Progenitor cell of endocrine pancreas (in vitro differentiated cells): ENCODE results near the gene NID2. TPM values are rescaled to one million over a fixed set of nuclear protein-coding genes. Genes with fewer than 3 reads are reported as not detected.

Source experiments
- DNase-seq: peaks from one replicate; pipeline ENCODE4 v3.0.0; 2021; ENCODE audit warnings: low spot score; ENCODE audit not compliant: unreplicated experiment
- H3K27ac Mint-ChIP-seq: 2 replicates; pipeline ENCODE4 v1.8.0; 2021; ENCODE audit warnings: mild to moderate bottlenecking, moderate library complexity, mixed read lengths
- H3K27me3 Mint-ChIP-seq: 2 replicates; pipeline ENCODE4 v1.8.0; 2021; ENCODE audit warnings: mixed read lengths
- H3K36me3 Mint-ChIP-seq: 2 replicates; pipeline ENCODE4 v1.8.0; 2022; ENCODE audit warnings: mixed read lengths; ENCODE audit not compliant: insufficient read depth
- H3K4me1 Mint-ChIP-seq: 2 replicates; pipeline ENCODE4 v1.8.0; 2021; ENCODE audit warnings: low read depth, mixed read lengths
- H3K4me3 Mint-ChIP-seq: 2 replicates; pipeline ENCODE4 v1.8.0; 2021; ENCODE audit warnings: low read depth, mild to moderate bottlenecking, moderate library complexity, mixed read lengths
- H3K9me3 Mint-ChIP-seq: 2 replicates; pipeline ENCODE4 v1.8.0; 2021; ENCODE audit warnings: low read depth, mixed read lengths
- total RNA-seq: library from RNA; stranded (reverse); gene quantifications from 2 replicates; pipeline ENCODE4 v1.2.1, GENCODE V29; 2021
- TF ChIP-seq, protein P1 (sequence below): fragments of 200-600 bp; sonication (generic); IDR thresholded peaks from one replicate; pipeline ENCODE4 v1.5.0; 2021; ENCODE audit warnings: antibody characterized with exemption, mild to moderate bottlenecking; ENCODE audit not compliant: unreplicated experiment

Gene NID2
- total RNA-seq, 1 donor from 2014 or later: 2.1 TPM

- TF ChIP-seq, protein P1, sequence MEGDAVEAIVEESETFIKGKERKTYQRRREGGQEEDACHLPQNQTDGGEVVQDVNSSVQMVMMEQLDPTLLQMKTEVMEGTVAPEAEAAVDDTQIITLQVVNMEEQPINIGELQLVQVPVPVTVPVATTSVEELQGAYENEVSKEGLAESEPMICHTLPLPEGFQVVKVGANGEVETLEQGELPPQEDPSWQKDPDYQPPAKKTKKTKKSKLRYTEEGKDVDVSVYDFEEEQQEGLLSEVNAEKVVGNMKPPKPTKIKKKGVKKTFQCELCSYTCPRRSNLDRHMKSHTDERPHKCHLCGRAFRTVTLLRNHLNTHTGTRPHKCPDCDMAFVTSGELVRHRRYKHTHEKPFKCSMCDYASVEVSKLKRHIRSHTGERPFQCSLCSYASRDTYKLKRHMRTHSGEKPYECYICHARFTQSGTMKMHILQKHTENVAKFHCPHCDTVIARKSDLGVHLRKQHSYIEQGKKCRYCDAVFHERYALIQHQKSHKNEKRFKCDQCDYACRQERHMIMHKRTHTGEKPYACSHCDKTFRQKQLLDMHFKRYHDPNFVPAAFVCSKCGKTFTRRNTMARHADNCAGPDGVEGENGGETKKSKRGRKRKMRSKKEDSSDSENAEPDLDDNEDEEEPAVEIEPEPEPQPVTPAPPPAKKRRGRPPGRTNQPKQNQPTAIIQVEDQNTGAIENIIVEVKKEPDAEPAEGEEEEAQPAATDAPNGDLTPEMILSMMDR: no peak
- Mint-ChIP-seq H3K9me3 (no peaks in the 10 kb centered on the region), H3K36me3 (no peaks in the 10 kb centered on the region), H3K27me3 (peaks cover 4% of the 10 kb centered on the region), H3K4me1 (no peaks in the 10 kb centered on the region), H3K4me3 (no peak overlapping the region), H3K27ac (no peak overlapping the region)
- DNase-seq: no peak
Observed at GRCh38 chr14:52095794-52096193, 26.9 kb upstream of the NID2 start.

DNA sequence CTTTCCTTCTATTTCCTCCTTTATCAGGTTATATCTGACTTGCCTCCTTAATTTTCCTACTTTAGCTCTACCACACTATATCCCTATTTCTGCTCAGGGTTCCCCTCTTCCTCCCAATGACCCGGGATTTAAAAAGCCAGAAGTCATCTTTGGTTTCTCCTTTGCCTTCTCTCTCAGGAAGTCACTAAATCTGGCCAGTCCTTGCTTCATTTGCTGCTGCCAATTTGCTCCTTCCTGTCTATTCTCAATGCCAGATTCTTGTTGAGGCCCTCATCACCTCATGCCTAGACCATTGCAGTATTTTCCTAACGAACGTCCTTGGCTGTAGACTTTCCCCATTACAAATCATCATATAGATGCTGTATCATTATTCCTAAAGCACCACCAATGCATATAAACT, 26.5 kb upstream of the NID2 start:
- Mint-ChIP-seq H3K4me1 (no peaks in the 10 kb centered on the region), H3K9me3 (no peaks in the 10 kb centered on the region), H3K27me3 (peaks cover 4% of the 10 kb centered on the region), H3K27ac (no peak overlapping the region), H3K36me3 (no peaks in the 10 kb centered on the region), H3K4me3 (no peak overlapping the region)
- DNase-seq: no peak
- TF ChIP-seq, protein P1: no peak

GRCh38 chr14:52094546-52095271, 25.9 kb upstream of the NID2 start:
- peaks cover 4% of the 10 kb centered on the region for H3K27me3 Mint-ChIP-seq
- H3K4me1 Mint-ChIP-seq: no peaks in the 10 kb centered on the region
- no peak overlapping the region for H3K4me3 Mint-ChIP-seq
- DNase-seq: no peak
- no peaks in the 10 kb centered on the region for H3K36me3 Mint-ChIP-seq
- H3K9me3 Mint-ChIP-seq: no peaks in the 10 kb centered on the region
- no peak overlapping the region for H3K27ac Mint-ChIP-seq
- TF ChIP-seq, protein P1: no peak

DNA sequence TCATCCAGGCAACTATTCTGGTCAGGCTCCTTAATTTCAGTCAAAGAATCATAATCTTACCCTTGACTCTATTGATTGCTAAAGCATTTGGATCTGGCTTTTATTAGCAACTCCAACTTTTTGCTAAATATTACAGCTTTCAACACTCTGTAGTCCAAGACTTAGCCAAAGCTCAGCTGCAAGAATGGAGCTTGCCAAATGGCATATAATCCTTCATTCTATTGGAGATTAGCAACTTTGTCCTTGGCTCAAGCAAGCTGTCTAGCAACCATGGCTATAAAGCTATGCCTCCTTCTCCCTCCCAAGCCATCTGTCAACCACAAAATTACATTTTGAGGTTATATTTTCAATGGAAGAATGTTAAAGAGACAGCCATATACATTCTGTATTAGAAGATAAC, 23.1 kb upstream of the NID2 start:
- H3K27ac Mint-ChIP-seq: no peak overlapping the region
- H3K4me1 Mint-ChIP-seq: peaks cover 1% of the 10 kb centered on the region
- no peaks in the 10 kb centered on the region for H3K9me3 Mint-ChIP-seq
- peaks cover 4% of the 10 kb centered on the region for H3K27me3 Mint-ChIP-seq
- no peak for DNase-seq
- TF ChIP-seq, protein P1: no peak
- no peaks in the 10 kb centered on the region for H3K36me3 Mint-ChIP-seq
- no peak overlapping the region for H3K4me3 Mint-ChIP-seq

- no peak overlapping the region for H3K4me3 Mint-ChIP-seq
- peaks cover 4% of the 10 kb centered on the region for H3K27me3 Mint-ChIP-seq
- H3K27ac Mint-ChIP-seq: no peak overlapping the region
- peaks cover 4% of the 10 kb centered on the region for H3K4me1 Mint-ChIP-seq
- TF ChIP-seq, protein P1: no peak
- H3K9me3 Mint-ChIP-seq: no peaks in the 10 kb centered on the region
- H3K36me3 Mint-ChIP-seq: no peaks in the 10 kb centered on the region
- DNase-seq: no peak
Observed at GRCh38 chr14:52090936-52091335, 22.1 kb upstream of the NID2 start.
